Amniotic epithelial cell (primary cell): ENCODE data around the gene GPR65.

ENCODE experiments used
- DNase-seq: peaks from one replicate; pipeline ENCODE4 v3.0.0-alpha.2; 2010; ENCODE audit warnings: low read depth

GPR65 gene

DNA sequence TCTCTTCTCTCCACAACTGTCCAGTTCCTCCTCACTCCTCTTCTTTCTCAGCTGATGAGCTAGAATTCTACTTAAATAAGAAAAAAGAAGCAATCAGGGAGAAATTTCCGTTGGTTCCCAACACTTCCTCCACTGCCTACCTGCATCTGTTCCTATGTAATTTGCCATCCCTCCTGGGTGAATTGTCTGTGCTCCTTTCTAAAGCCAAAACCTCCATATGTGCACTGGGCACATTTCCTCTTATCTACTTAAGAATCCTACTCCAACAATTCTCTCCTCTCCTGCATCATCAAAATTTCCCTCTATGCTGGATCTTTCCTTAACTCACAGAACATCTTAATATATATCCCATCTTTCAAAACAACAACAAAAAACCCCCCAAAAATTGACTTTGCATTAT is 35.2 kb downstream of the GPR65 start:
- DNase-seq: no peak

DNA sequence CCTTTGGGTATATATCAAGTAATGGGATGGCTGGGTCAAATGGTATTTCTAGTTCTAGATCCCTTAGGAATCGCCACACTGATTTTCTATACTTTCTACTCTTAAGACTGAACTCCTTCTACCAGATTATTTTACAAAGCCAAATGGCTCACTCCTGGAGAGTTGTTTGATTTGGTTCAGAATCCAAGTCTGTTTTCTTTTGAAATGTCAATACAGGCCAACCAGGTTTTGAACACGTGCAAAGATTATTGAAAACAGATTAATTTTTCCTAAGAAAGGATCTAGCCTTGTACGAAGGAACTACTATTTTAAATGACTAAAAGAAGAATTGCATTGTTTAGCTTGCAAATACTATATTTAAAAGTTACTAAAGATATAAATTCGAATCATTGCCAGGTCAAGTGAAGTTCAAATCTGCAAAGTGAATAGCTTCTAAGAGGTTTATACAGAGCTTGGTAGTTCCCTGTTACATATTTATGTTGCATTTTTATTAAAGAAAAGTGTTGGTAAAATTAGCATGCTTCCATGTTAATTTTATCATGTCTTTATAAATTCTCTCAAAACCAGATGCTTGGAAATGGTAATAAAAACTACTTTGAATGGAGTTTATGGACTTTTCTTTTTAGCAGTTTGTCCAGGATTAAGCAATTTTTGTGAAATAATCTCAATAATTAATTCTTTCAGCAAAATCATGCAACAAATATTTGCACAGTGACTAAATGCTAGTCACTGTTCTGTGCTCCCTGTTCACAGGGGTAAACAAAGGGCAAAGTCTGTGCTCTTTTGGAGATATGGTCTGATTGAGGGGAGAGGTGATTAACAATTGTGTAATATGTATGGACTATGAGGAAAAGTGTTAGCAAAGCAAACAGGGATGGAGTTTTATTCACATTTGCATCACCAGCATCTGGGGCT is 38.9 kb downstream of the GPR65 start:
- peak; percentile 1 for DNase-seq

DNA sequence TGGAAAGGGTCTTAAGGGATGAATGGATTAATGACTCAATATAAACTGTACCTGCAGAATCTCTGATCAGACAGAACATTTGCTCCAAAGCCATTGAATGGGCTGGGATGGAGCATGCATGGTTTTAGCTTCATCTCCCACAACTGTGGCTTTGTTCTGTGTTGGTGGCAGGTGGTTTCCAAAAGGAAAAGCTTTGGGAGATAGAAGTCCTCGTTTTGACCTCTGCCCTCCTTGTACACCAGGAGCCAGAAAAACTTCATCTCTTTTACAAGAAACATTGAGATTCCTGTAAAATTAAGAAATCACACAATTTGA is 39.5 kb downstream of the GPR65 start:
- DNase-seq: no peak

DNA sequence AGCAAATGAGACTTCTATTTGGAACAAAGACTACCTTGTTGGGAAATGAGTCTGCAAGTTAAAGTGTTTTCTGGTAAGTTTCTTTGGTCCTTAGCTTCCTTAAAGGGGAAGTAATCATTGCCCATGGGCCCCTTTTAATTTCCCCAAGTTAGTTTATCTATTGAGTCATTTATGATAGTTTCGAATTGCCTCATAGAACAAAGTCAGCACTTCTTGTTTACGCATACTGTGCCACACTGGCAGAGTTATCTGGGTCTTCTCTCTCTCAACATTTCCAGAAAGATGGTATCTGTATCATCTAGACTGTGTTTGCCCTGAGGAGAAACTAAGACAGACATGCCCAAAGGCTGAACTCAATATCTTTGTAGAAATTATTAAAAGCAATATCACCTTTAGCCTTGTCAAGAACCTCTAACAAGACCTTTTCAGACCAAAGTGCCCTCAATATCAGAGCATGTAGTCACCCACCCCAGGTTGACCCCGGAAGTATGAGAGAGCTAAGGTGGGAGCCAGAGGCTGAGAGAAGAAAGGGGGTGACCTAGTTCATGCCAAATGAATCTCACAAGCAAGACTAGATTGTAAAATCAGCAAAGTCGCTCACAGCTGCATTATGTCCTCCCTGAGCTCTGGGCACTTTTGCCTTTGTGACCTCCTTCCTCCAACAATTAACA is 40.0 kb downstream of the GPR65 start:
- DNase-seq: no peak

DNA sequence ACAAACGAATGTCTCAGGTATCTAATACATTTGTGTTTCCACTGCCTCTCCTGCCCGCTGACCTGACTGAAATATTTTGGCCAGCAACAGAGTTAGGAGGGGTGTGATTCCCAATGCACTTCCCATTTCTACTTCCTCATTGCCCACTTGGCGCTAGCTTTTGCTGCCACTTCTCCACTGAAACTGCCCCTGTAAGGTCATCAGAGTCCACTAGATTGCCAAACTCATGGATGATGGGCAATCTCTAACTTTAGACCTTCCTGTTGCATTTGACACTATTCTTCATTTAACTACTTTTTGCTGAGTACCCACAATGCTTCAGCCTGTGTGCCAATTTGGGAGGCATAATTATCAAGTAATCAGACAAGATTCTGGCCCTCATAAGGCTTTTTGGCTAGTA is 40.8 kb downstream of the GPR65 start:
- no peak for DNase-seq

DNA sequence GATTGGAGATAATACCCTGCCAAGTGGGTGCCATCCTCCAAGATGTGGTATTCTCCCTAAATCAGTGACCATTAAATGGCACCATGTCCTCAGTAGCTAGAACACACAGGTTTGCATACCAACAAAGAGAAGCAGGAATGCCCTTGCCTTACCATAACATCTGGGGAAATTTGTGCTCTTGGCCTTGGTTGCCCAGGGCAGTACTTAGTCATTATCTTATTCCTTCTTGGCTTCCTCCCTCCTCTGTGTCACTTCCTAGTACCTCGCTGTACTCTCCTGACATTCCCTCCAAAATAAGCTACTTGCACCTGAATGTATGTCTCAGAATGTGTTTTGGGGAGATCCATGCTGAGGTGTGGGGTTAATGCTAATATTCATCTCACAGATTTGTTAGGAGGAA is 43.4 kb downstream of the GPR65 start:
- DNase-seq: no peak

DNA sequence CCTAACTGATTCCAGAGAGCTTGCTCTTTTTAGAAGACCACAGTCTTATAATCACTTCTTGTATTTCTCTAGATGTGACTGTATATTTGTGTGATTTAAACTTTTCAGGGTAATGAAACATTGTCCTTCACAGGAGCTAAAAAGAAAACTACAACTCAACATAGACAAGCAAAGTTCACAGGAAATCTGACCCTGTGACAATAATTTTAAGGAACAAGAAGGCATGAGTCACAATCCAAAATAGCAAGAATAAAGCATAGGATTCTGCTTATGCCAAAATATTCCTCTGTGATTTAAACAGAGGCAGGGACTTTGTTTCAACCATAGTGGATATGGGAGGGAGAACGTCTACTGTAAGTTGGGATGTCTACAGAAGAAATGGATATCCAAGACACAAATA is 44.3 kb downstream of the GPR65 start:
- DNase-seq: no peak

DNA sequence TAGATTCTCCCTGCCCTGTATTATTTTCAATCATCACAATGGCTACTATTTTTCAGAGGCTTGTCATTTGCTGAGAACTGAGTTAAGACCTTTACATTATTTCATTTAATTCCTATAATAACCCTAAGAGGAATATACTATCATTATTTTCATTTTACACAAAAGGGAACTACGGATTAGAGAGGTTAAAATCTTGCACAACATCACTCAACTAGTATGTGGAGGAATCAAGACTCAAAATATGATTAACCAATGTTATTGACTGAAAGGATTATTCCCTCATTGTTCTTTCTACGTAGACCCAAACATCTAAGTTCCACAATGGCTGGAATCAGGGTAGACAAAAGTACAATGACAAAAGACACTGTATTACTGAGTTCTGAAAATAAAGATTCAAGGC is 45.0 kb downstream of the GPR65 start:
- no peak for DNase-seq

DNA sequence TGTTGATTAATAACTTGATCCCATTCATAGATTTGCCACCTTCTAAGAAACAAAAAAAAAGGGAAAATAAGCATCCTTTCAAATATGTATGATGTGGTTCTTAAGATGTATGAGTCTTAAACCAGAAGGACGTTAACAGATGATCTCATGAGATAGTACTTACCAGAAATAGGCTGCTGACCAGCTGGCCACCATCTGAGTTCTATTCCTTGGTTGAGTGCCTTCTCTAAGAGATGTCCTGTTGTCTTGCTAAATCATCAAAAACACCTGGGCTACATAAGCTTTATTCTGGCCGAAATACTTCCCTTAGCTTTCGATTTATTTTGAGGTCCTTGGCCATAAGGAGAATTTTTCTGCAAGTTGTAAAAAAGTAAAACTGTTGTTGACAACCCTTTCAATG is 55.6 kb downstream of the GPR65 start:
- DNase-seq: no peak

DNA sequence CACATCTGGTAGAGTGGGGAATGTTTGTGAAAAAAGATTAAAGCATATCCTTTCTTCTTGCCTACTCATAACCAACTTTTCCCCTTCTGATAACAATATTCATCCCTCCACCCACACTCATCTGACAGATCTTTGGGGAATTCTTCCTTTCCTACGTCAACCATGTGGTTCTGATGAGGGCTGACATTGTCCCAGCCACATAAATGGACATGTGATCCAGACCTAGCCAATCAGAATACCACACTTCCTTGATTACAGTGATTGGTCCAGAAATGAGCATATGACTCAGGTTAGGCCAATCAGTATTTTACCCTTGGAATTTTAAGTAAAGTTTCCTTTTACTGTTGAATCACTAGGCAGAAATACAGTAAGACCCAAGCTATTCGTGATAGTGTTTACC is 58.9 kb downstream of the GPR65 start:
- no peak for DNase-seq
